HCT116 (cell line): ENCODE measurements around the gene ROBO1. TPM values are rescaled to one million over a fixed set of nuclear protein-coding genes. Genes with fewer than 3 reads are reported as not detected.

ENCODE experiments used
- ATAC-seq: fragments of 200-7000 bp; cut with Tn5 transposase; 2 replicates; pipeline ENCODE4 v1.9.1; 2020; ENCODE audit warnings: mild to moderate bottlenecking, moderate library complexity
- BruUV-seq: library from RNA; stranded (reverse); fragments of 400-500 nt; replicated peaks from 2 replicates; lab custom pipeline; 2021; lab: Mats Ljungman, UMichigan
- CTCF ChIA-PET: fragments of 300-600 bp; sonication (Branson Sonifier 250); formaldehyde crosslinking; loops from one replicate; lab custom pipeline; 2021; ENCODE audit warnings: antibody characterized with exemption; lab: Charles Lee
- POLR2A ChIA-PET: fragments of 300-600, 350-600 bp; sonication (Branson Sonifier 250); formaldehyde crosslinking; loops from one replicate; lab custom pipeline; 2021; ENCODE audit warnings: antibody characterized with exemption; lab: Charles Lee
- RAD21 ChIA-PET, 2 experiments: fragments of 300-600 bp; sonication (Branson Sonifier 250); formaldehyde crosslinking; loops; one replicate each; lab custom pipeline; 2023; ENCODE audit warnings: low total read pairs in 2 of 2; ENCODE audit not compliant: uncharacterized antibody in 2 of 2, unreplicated experiment in 2 of 2, low non-redundant PET in 1 of 2; lab: Charles Lee
- DNase-seq: peaks from one replicate; pipeline ENCODE4 v3.0.0-alpha.2; 2010; ENCODE audit warnings: low read depth, low spot score
- H2AFZ ChIP-seq: fragments of 200-600 bp; shearing (Covaris generic), sonication (generic); 2 replicates; pipeline ENCODE4 v1.6.1; 2017; ENCODE audit warnings: low read depth, mixed run types, mixed read lengths, antibody characterized with exemption, low read length; ENCODE audit not compliant: poor library complexity, severe bottlenecking
- H3K27ac ChIP-seq: 2 replicates; pipeline ENCODE4 v1.5.1; 2012; ENCODE audit warnings: low read depth, low read length
- H3K27me3 ChIP-seq: fragments of 200-600 bp; sonication (generic); 2 replicates; pipeline ENCODE4 v1.6.1; 2016; ENCODE audit warnings: mixed run types, low read length, mixed read lengths; ENCODE audit not compliant: insufficient read depth
- H3K36me3 ChIP-seq, 2 experiments: fragments of 200-500 bp in 1 of 2; fragments of 200-600 bp in 1 of 2; sonication (Bioruptor generic) in 1 of 2; sonication (generic) in 1 of 2; 2 replicates each; pipeline versions ENCODE4 v1.5.1 to v1.6.1; 2014 to 2016; ENCODE audit warnings: low read length in 2 of 2, inconsistent platforms in 1 of 2, mixed read lengths in 1 of 2, mixed run types in 1 of 2; ENCODE audit not compliant: insufficient read depth in 2 of 2, control insufficient read depth in 1 of 2
- H3K4me1 ChIP-seq, 2 experiments: fragments of 200-600 bp in 1 of 2; sonication (generic) in 1 of 2; 2 replicates each; pipeline versions ENCODE4 v1.5.1 to v1.6.1; 2012 to 2017; ENCODE audit warnings: low read length in 2 of 2, inconsistent platforms in 1 of 2, mild to moderate bottlenecking in 1 of 2, mixed read lengths in 1 of 2, mixed run types in 1 of 2, moderate library complexity in 1 of 2; ENCODE audit not compliant: insufficient read depth in 2 of 2, control insufficient read depth in 1 of 2
- H3K4me2 ChIP-seq: fragments of 200-600 bp; sonication (generic); 2 replicates; pipeline ENCODE4 v1.6.1; 2017; ENCODE audit warnings: mixed run types, low read length, mixed read lengths
- H3K4me3 ChIP-seq, 2 experiments: fragments of 200-600 bp in 1 of 2; sonication (generic) in 1 of 2; replicated peaks in 1 of 2; 2 replicates each; pipeline ENCODE4 v1.5.1; 2011 to 2016; ENCODE audit warnings: low read length in 2 of 2, control low read depth in 1 of 2, low read depth in 1 of 2, mild to moderate bottlenecking in 1 of 2, mixed read lengths in 1 of 2, mixed run types in 1 of 2
- H3K79me2 ChIP-seq: fragments of 200-600 bp; sonication (generic); 2 replicates; pipeline ENCODE4 v1.6.1; 2017; ENCODE audit warnings: mild to moderate bottlenecking, mixed run types, low read length, moderate library complexity, mixed read lengths; ENCODE audit not compliant: insufficient read depth
- H3K9ac ChIP-seq: fragments of 200-600 bp; sonication (generic); 2 replicates; pipeline ENCODE4 v1.6.1; 2016; ENCODE audit warnings: low read length, mixed read lengths
- H3K9me2 ChIP-seq: fragments of 200-600 bp; sonication (generic), shearing (Covaris generic); 2 replicates; pipeline ENCODE4 v1.6.1; 2017; ENCODE audit warnings: mixed run types, mild to moderate bottlenecking, moderate library complexity; ENCODE audit not compliant: insufficient read depth
- H3K9me3 ChIP-seq, 2 experiments: fragments of 200-500 bp in 1 of 2; fragments of 200-600 bp in 1 of 2; sonication (Bioruptor generic) in 1 of 2; sonication (generic) in 1 of 2; 2 replicates each; pipeline ENCODE4 v1.6.1; 2014 to 2017; ENCODE audit warnings: low read length in 2 of 2, mixed read lengths in 2 of 2, inconsistent platforms in 1 of 2, low read depth in 1 of 2, mild to moderate bottlenecking in 1 of 2, mixed run types in 1 of 2, moderate library complexity in 1 of 2; ENCODE audit not compliant: control insufficient read depth in 1 of 2, insufficient read depth in 1 of 2
- H4K20me1 ChIP-seq: fragments of 200-600 bp; sonication (generic), shearing (Covaris generic); 2 replicates; pipeline ENCODE4 v1.6.1; 2017; ENCODE audit warnings: mixed run types, mild to moderate bottlenecking, moderate library complexity; ENCODE audit not compliant: insufficient read depth
- CEBPB ChIP-seq: IDR thresholded peaks from 2 replicates; pipeline ENCODE4 v1.6.1; 2012; ENCODE audit warnings: low read depth
- EGR1 ChIP-seq: IDR thresholded peaks from 2 replicates; pipeline ENCODE4 v1.6.1; 2012; ENCODE audit warnings: low read depth
- EZH2phosphoT487 ChIP-seq: fragments of 200-600 bp; IDR thresholded peaks from 2 replicates; pipeline ENCODE4 v1.6.1; 2018; ENCODE audit warnings: antibody characterized with exemption, borderline replicate concordance
- FOSL1 ChIP-seq: IDR thresholded peaks from 2 replicates; pipeline ENCODE4 v1.6.1; 2012; ENCODE audit warnings: low read depth
- JUND ChIP-seq: IDR thresholded peaks from 2 replicates; pipeline ENCODE4 v1.6.1; 2012
- POLR2AphosphoS5 ChIP-seq: IDR thresholded peaks from 2 replicates; pipeline ENCODE4 v1.6.1; 2011; ENCODE audit warnings: mild to moderate bottlenecking, low read depth, low read length, moderate library complexity
- SRF ChIP-seq: IDR thresholded peaks from 2 replicates; pipeline ENCODE4 v1.6.1; 2012; ENCODE audit warnings: low read depth
- intact Hi-C: fragments of 100-400 bp; cut with micrococcal nuclease; formaldehyde crosslinking; loops from 2 replicates; pipeline ENCODE4 v1.10.0; 2022
- total RNA-seq: library from RNA; stranded (reverse); gene quantifications from one replicate; pipeline ENCODE4 v1.2.1, GENCODE V29; 2021; ENCODE audit not compliant: unreplicated experiment
- TF ChIP-seq, protein P1 (sequence below): IDR thresholded peaks from 2 replicates; pipeline ENCODE4 v1.6.1; 2011; ENCODE audit warnings: mild to moderate bottlenecking, low read length, moderate library complexity; ENCODE audit not compliant: insufficient replicate concordance; ENCODE audit errors: extremely low read depth
- TF ChIP-seq, protein P2 (sequence below): IDR thresholded peaks from 2 replicates; pipeline ENCODE4 v1.6.1; 2012; ENCODE audit warnings: low read depth

Gene ROBO1
- total RNA-seq, 1 experiment from 2014 or later: 0.27 TPM

DNA sequence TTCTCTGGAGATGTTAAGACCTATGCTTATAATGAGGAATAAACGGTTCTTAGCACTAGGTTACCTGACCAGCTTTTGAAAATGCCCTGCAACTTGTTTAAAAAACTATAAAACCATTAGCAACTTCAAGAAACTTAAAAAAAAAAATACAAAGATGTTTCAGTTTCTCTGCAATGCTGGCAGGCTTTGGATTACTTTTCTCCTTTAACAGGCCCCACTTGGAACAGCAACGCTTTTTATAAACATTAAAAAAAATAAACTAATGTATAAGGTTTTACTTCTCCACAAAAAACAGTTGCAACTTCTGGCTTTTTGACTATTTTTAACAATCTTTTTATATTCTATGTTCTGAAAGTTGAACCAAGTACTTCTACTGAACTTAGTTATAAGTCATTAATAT, 1006.7 kb downstream of the ROBO1 start:
- Histone ChIP-seq H3K4me1 (no peaks in the 10 kb centered on the region), H3K36me3 (no peaks in the 10 kb centered on the region), H3K27ac (no peak overlapping the region), H3K9me2 (no peaks in the 10 kb centered on the region)
- ChIA-PET POLR2A (no interaction called here), RAD21 (no interaction called here)
- intact Hi-C loops: no loop called here
- DNase-seq: no peak
- TF ChIP-seq FOSL1: no peak
- no peak for TF ChIP-seq CEBPB
- TF ChIP-seq POLR2AphosphoS5: no peak
- no peak for TF ChIP-seq EZH2phosphoT487
- TF ChIP-seq, all 23 proteins: peak for 0
- H3K4me3 ChIP-seq: no peak overlapping the region
- no peak overlapping the region for H3K9ac ChIP-seq
- BruUV-seq: no TSS peak
- CTCF ChIA-PET: no interaction called here
- no peak overlapping the region for H2AFZ ChIP-seq
- H4K20me1 ChIP-seq: no peaks in the 10 kb centered on the region
- no peaks in the 10 kb centered on the region for H3K27me3 ChIP-seq
- H3K79me2 ChIP-seq: no peaks in the 10 kb centered on the region
- H3K4me2 ChIP-seq: no peak overlapping the region
- ATAC-seq: no peak
- peaks cover 16 to 17% of the 10 kb centered on the region in 2 experiments; a peak in 2 of 4 replicates for H3K9me3 ChIP-seq

DNA sequence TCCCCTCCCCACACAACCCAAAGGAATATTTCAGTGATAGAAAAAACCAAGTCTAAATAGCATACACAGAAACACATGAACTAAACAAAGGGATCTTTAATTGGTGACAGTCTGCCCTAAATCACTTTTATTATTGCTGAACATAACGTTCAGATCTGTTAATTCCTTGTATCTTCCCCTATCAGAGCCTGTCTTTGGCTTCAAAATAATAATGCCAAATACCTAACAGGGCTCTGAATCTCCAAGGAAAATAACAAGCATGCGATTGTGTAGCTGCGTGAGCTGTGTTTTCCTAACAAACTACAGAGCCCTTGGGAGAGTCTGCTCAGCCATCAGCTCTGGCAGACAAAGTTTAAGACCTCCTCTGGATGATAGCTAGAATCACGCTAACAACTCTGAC, 1010.1 kb downstream of the ROBO1 start:
- Histone ChIP-seq H3K4me1 (no peaks in the 10 kb centered on the region), H3K27me3 (no peaks in the 10 kb centered on the region), H3K9ac (no peak overlapping the region), H4K20me1 (no peaks in the 10 kb centered on the region), H2AFZ (no peak overlapping the region), H3K9me2 (no peaks in the 10 kb centered on the region), H3K9me3 (peaks cover 9 to 19% of the 10 kb centered on the region in 2 experiments; a peak in 2 of 4 replicates), H3K27ac (no peak overlapping the region), H3K4me3 (no peak overlapping the region), H3K4me2 (no peak overlapping the region), H3K36me3 (no peaks in the 10 kb centered on the region), H3K79me2 (no peaks in the 10 kb centered on the region)
- intact Hi-C loops: no loop called here
- no TSS peak for BruUV-seq
- no peak for TF ChIP-seq JUND
- TF ChIP-seq, protein P1, sequence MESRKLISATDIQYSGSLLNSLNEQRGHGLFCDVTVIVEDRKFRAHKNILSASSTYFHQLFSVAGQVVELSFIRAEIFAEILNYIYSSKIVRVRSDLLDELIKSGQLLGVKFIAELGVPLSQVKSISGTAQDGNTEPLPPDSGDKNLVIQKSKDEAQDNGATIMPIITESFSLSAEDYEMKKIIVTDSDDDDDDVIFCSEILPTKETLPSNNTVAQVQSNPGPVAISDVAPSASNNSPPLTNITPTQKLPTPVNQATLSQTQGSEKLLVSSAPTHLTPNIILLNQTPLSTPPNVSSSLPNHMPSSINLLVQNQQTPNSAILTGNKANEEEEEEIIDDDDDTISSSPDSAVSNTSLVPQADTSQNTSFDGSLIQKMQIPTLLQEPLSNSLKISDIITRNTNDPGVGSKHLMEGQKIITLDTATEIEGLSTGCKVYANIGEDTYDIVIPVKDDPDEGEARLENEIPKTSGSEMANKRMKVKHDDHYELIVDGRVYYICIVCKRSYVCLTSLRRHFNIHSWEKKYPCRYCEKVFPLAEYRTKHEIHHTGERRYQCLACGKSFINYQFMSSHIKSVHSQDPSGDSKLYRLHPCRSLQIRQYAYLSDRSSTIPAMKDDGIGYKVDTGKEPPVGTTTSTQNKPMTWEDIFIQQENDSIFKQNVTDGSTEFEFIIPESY: no peak
- no peak for TF ChIP-seq SRF
- TF ChIP-seq, protein P2, sequence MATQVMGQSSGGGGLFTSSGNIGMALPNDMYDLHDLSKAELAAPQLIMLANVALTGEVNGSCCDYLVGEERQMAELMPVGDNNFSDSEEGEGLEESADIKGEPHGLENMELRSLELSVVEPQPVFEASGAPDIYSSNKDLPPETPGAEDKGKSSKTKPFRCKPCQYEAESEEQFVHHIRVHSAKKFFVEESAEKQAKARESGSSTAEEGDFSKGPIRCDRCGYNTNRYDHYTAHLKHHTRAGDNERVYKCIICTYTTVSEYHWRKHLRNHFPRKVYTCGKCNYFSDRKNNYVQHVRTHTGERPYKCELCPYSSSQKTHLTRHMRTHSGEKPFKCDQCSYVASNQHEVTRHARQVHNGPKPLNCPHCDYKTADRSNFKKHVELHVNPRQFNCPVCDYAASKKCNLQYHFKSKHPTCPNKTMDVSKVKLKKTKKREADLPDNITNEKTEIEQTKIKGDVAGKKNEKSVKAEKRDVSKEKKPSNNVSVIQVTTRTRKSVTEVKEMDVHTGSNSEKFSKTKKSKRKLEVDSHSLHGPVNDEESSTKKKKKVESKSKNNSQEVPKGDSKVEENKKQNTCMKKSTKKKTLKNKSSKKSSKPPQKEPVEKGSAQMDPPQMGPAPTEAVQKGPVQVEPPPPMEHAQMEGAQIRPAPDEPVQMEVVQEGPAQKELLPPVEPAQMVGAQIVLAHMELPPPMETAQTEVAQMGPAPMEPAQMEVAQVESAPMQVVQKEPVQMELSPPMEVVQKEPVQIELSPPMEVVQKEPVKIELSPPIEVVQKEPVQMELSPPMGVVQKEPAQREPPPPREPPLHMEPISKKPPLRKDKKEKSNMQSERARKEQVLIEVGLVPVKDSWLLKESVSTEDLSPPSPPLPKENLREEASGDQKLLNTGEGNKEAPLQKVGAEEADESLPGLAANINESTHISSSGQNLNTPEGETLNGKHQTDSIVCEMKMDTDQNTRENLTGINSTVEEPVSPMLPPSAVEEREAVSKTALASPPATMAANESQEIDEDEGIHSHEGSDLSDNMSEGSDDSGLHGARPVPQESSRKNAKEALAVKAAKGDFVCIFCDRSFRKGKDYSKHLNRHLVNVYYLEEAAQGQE: no peak
- no peak for TF ChIP-seq EGR1
- no peak for TF ChIP-seq CEBPB
- ChIA-PET RAD21 (no interaction called here), CTCF (no interaction called here), POLR2A (no interaction called here)
- DNase-seq (no peak), ATAC-seq (no peak)
